Endothelial cell of umbilical vein (primary cell): ENCODE data around the gene FGD3. TPM values are rescaled to one million over a fixed set of nuclear protein-coding genes. Genes with fewer than 3 reads are reported as not detected.

Experiments used
- BruUV-seq: library from RNA; stranded (reverse); fragments of 400-500 nt; replicated peaks from 2 replicates; lab custom pipeline; 2021; lab: Mats Ljungman, UMichigan
- CTCF ChIA-PET: fragments of 300-600, 350-600 bp; sonication (Branson Sonifier 250); formaldehyde crosslinking; loops from one replicate; lab custom pipeline; 2021; ENCODE audit warnings: antibody characterized with exemption, inconsistent platforms; lab: Charles Lee
- POLR2A ChIA-PET: fragments of 300-600, 350-600 bp; sonication (Branson Sonifier 250); formaldehyde crosslinking; loops from one replicate; lab custom pipeline; 2021; ENCODE audit warnings: antibody characterized with exemption, inconsistent platforms; lab: Charles Lee
- DNase-seq: peaks from one replicate; pipeline ENCODE4 v3.0.0-alpha.2; 2011; ENCODE audit warnings: low read depth, low spot score
- FAIRE-seq: peaks from 2 replicates; lab custom pipeline; 2011; peaks lifted over from hg19 to GRCh38; lab: Jason Lieb, UNC
- H2AFZ ChIP-seq: 2 replicates; pipeline ENCODE4 v1.6.0; 2012; ENCODE audit warnings: low read depth, low read length, control low read depth, inconsistent platforms
- H3K27ac ChIP-seq: 2 replicates; pipeline ENCODE4 v1.5.1; 2011; ENCODE audit warnings: low read depth, mild to moderate bottlenecking, control low read depth, low read length, moderate library complexity; ENCODE audit not compliant: insufficient read depth
- H3K27me3 ChIP-seq, 2 experiments: 2 replicates each; pipeline versions ENCODE4 v1.6.0 to v1.6.1; 2011; ENCODE audit warnings: low read length in 2 of 2, mixed read lengths in 1 of 2; ENCODE audit not compliant: control insufficient read depth in 2 of 2, insufficient read depth in 2 of 2
- H3K36me3 ChIP-seq, 2 experiments: 2 replicates in 1 of 2; 3 replicates in 1 of 2; pipeline ENCODE4 v1.5.1; 2011; ENCODE audit warnings: low read length in 2 of 2, mild to moderate bottlenecking in 1 of 2, moderate library complexity in 1 of 2; ENCODE audit not compliant: control insufficient read depth in 2 of 2, insufficient read depth in 2 of 2; ENCODE audit errors: extremely low read depth in 1 of 2
- H3K4me1 ChIP-seq: 3 replicates; pipeline ENCODE4 v1.5.1; 2011; ENCODE audit warnings: mild to moderate bottlenecking, low read length; ENCODE audit not compliant: control insufficient read depth, insufficient read depth; ENCODE audit errors: extremely low read depth
- H3K4me2 ChIP-seq: 2 replicates; pipeline ENCODE4 v1.6.1; 2011; ENCODE audit warnings: low read length, control low read depth, mixed read lengths; ENCODE audit not compliant: insufficient read depth
- H3K4me3 ChIP-seq, 3 experiments: fragments of 200-600 bp in 1 of 3; sonication (generic), shearing (Covaris generic) in 1 of 3; replicated peaks in 1 of 3; 2 replicates each; pipeline ENCODE4 v1.5.1; 2011 to 2016; ENCODE audit warnings: control low read depth in 3 of 3, low read length in 3 of 3, mild to moderate bottlenecking in 2 of 3, inconsistent platforms in 1 of 3, low read depth in 1 of 3, moderate library complexity in 1 of 3; ENCODE audit not compliant: insufficient read depth in 1 of 3
- H3K79me2 ChIP-seq: 2 replicates; pipeline ENCODE4 v1.6.0; 2012; ENCODE audit warnings: low read length, inconsistent platforms; ENCODE audit not compliant: control insufficient read depth, insufficient read depth
- H3K9ac ChIP-seq: replicated peaks from 2 replicates; pipeline ENCODE3; 2011; ENCODE audit warnings: low read length, control low read depth; ENCODE audit not compliant: insufficient read depth; ENCODE audit errors: extremely low read depth
- H3K9me1 ChIP-seq: replicated peaks from 3 replicates; pipeline ENCODE4 v1.6.0; 2011; ENCODE audit warnings: mild to moderate bottlenecking, low read length; ENCODE audit not compliant: control insufficient read depth, insufficient read depth; ENCODE audit errors: extremely low read depth
- H3K9me3 ChIP-seq: replicated peaks from 2 replicates; pipeline ENCODE4 v1.5.1; 2012; ENCODE audit warnings: low read length, inconsistent platforms; ENCODE audit not compliant: control insufficient read depth, insufficient read depth
- H4K20me1 ChIP-seq: replicated peaks from 2 replicates; pipeline ENCODE3; 2011; ENCODE audit warnings: mild to moderate bottlenecking, low read length; ENCODE audit not compliant: control insufficient read depth, insufficient read depth; ENCODE audit errors: extremely low read depth
- EZH2 ChIP-seq: IDR thresholded peaks from 2 replicates; pipeline ENCODE4 v1.6.1; 2012; ENCODE audit warnings: borderline replicate concordance, low read depth, mild to moderate bottlenecking, moderate library complexity, low read length, inconsistent platforms; ENCODE audit not compliant: severe bottlenecking
- FOS ChIP-seq: IDR thresholded peaks from 2 replicates; pipeline ENCODE4 v1.6.1; 2011; ENCODE audit warnings: mild to moderate bottlenecking, low read length, moderate library complexity, borderline replicate concordance; ENCODE audit not compliant: insufficient read depth
- GATA2 ChIP-seq: IDR thresholded peaks from 2 replicates; pipeline ENCODE4 v1.7.0; 2011; ENCODE audit warnings: low read depth, mild to moderate bottlenecking, moderate library complexity, mixed read lengths, low read length; ENCODE audit not compliant: insufficient read length, insufficient read depth
- JUN ChIP-seq: IDR thresholded peaks from 2 replicates; pipeline ENCODE4 v1.6.1; 2011; ENCODE audit warnings: borderline replicate concordance, low read depth; ENCODE audit not compliant: insufficient read length, insufficient read depth
- MYC ChIP-seq: IDR thresholded peaks from one replicate; pipeline ENCODE4 v1.6.1; 2011; ENCODE audit warnings: mild to moderate bottlenecking, low read depth, low read length
- POLR2A ChIP-seq: IDR thresholded peaks from 2 replicates; pipeline ENCODE4 v1.6.1; 2012; ENCODE audit warnings: low read depth, mild to moderate bottlenecking, control low read depth, low read length
- POLR2AphosphoS5 ChIP-seq: IDR thresholded peaks from 2 replicates; pipeline ENCODE4 v1.6.1; 2012; ENCODE audit warnings: low read depth, mild to moderate bottlenecking, control low read depth, low read length, moderate library complexity; ENCODE audit not compliant: insufficient read depth
- dilution Hi-C: fragments of 300-500 bp; cut with MboI; formaldehyde crosslinking; loops from one replicate; pipeline ENCODE4 v1.15.0; 2019; ENCODE audit warnings: low sequenced_read_pairs; ENCODE audit not compliant: extremely low pct_ligation_motif_present
- intact Hi-C: fragments of 100-400 bp; cut with micrococcal nuclease; formaldehyde crosslinking; loops from one replicate; pipeline ENCODE4 v1.10.0; 2022
- polyA plus RNA-seq, 4 experiments: library from polyadenylated mRNA; depleted of rRNA in 3 of 4; stranded (reverse) in 3 of 4; unstranded in 1 of 4; fragments of >200 nt; gene quantifications; 2 replicates each; pipeline versions ENCODE4 v1.2.1 to v1.2.3, GENCODE V29; 2011 to 2012; ENCODE audit warnings: missing spikeins in 1 of 4
- total RNA-seq: library from RNA; stranded (reverse); gene quantifications from 2 replicates; pipeline ENCODE4 v1.2.3, GENCODE V29; 2021
- TF ChIP-seq, protein P1 (sequence below), 2 donors: IDR thresholded peaks; 1 replicate in 1 of 2; 2 replicates in 1 of 2; pipeline ENCODE4 v1.5.1; 2011; ENCODE audit warnings: low read length in 2 of 2, mild to moderate bottlenecking in 2 of 2, moderate library complexity in 2 of 2, control low read depth in 1 of 2, inconsistent platforms in 1 of 2, low read depth in 1 of 2; ENCODE audit not compliant: insufficient read depth in 1 of 2; ENCODE audit errors: extremely low read depth in 1 of 2
- TF ChIP-seq, protein P2 (sequence below): IDR thresholded peaks from 2 replicates; pipeline ENCODE4 v1.6.1; 2011; ENCODE audit not compliant: insufficient read depth, insufficient read length

FGD3 gene
- total and polyA plus RNA-seq, 2 donors (not counting 3 experiments of a cell fraction or from before 2014, with no cell fraction given), result not detected

DNA sequence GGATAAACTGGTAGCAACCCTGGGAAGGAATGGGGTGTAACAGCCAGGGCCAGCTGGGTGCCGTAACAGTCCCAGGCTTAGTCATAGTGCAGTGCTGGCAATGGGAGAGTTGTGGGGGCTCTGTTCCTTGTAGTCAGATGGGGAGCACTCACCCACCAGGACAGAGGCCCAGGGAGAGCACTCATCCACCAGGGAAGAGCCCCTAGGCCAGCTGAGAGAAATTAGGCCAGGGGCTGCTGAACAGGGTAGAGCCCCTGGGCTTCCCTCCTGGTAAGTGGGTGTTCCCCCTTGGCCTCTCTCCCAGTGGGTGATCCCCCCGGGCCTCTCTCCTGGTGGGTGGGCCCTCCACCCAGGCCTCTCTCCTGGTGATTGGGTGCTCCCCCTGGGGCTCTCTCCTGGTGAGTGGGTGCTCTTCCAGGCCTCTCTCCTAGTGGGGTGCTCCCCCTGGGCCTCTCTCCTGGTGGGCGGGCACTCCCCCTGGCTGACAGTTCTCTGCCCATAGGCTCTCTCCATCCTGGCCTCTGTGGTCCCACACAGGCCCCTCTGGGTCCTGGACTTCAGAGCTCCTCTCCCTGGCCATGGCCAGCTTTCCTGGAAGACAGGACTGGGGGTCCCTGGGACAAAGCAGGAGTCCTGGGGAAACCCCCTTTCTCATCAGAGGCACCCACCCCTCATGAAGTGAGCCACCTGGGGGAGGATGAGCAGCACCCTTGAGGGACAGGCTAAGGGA is 13.4 kb downstream of the FGD3 start:
- dilution Hi-C loops, result no loop called here
- no peak overlapping the region for H3K4me2 ChIP-seq
- POLR2A ChIA-PET, result no interaction called here
- no peak overlapping the region for H3K27ac ChIP-seq
- no peaks in the 10 kb centered on the region for H3K79me2 ChIP-seq
- H3K9me3 ChIP-seq, result no peaks in the 10 kb centered on the region
- DNase-seq (no peak), FAIRE-seq (no peak)
- H2AFZ ChIP-seq, result no peak overlapping the region
- TF ChIP-seq, protein P1, sequence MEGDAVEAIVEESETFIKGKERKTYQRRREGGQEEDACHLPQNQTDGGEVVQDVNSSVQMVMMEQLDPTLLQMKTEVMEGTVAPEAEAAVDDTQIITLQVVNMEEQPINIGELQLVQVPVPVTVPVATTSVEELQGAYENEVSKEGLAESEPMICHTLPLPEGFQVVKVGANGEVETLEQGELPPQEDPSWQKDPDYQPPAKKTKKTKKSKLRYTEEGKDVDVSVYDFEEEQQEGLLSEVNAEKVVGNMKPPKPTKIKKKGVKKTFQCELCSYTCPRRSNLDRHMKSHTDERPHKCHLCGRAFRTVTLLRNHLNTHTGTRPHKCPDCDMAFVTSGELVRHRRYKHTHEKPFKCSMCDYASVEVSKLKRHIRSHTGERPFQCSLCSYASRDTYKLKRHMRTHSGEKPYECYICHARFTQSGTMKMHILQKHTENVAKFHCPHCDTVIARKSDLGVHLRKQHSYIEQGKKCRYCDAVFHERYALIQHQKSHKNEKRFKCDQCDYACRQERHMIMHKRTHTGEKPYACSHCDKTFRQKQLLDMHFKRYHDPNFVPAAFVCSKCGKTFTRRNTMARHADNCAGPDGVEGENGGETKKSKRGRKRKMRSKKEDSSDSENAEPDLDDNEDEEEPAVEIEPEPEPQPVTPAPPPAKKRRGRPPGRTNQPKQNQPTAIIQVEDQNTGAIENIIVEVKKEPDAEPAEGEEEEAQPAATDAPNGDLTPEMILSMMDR (IDR thresholded peaks at IDR 0.05; ENCODE audit: extremely low read depth in 1 of 2, insufficient read depth in 1 of 2, low read depth in 1 of 2, low read length in 2 of 2), result no peak
- TF ChIP-seq POLR2A (no peak), MYC (no peak), JUN (no peak), GATA2 (no peak), EZH2 (no peak), FOS (no peak), POLR2AphosphoS5 (no peak)
- TF ChIP-seq, protein P2, sequence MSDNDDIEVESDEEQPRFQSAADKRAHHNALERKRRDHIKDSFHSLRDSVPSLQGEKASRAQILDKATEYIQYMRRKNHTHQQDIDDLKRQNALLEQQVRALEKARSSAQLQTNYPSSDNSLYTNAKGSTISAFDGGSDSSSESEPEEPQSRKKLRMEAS, result no peak
- H3K27me3 ChIP-seq, result no peaks in the 10 kb centered on the region
- no TSS peak for BruUV-seq
- H3K36me3 ChIP-seq, result no peaks in the 10 kb centered on the region
- CTCF ChIA-PET, result no interaction called here
- H3K4me3 ChIP-seq, result no peak overlapping the region
- no peaks in the 10 kb centered on the region for H4K20me1 ChIP-seq
- intact Hi-C loops, result no loop called here
- no peak overlapping the region for H3K9ac ChIP-seq
- no peaks in the 10 kb centered on the region for H3K9me1 ChIP-seq
- H3K4me1 ChIP-seq, result no peaks in the 10 kb centered on the region
